HG03095 (cell line): ENCODE results near the gene HDGFL2.
"Not testable (repeated sequence)": the region's sequence is repeated elsewhere in the genome, so short reads cannot be mapped to it uniquely, and the experiment has no call there.

Experiments used
- ATAC-seq: cut with Tn5 transposase; IDR thresholded peaks from one replicate; pipeline ENCODE4 v1.9.1; 2021; ENCODE audit warnings: moderate library complexity; ENCODE audit not compliant: unreplicated experiment

HDGFL2 gene

GRCh38 chr19:4529924-4530522 is 57.9 kb downstream of the HDGFL2 start:
- no peak for ATAC-seq

- no peak for ATAC-seq
Observed at GRCh38 chr19:4531562-4532165, 59.6 kb downstream of the HDGFL2 start.

GRCh38 chr19:4533334-4533733 is 61.2 kb downstream of the HDGFL2 start:
- no peak for ATAC-seq

- ATAC-seq, result no peak
Observed at GRCh38 chr19:4533835-4534424, 61.8 kb downstream of the HDGFL2 start.

GRCh38 chr19:4534836-4535658 is 63.0 kb downstream of the HDGFL2 start, which contains the start of gene PLIN5:
Gene PLIN5 (minus strand): TSS chr19:4535224. CDS start chr19:4534074, 1,150 bp downstream.
- no peak for ATAC-seq

- ATAC-seq, result no peak
Observed at GRCh38 chr19:4536798-4537197, 64.7 kb downstream of the HDGFL2 start.

GRCh38 chr19:4537953-4538600 is 66.0 kb downstream of the HDGFL2 start:
- no peak for ATAC-seq

- ATAC-seq, result no peak
Observed at GRCh38 chr19:4538601-4538954, 66.5 kb downstream of the HDGFL2 start.

- no peak for ATAC-seq
Observed at GRCh38 chr19:4539169-4539692, 67.1 kb downstream of the HDGFL2 start.

- ATAC-seq, result no peak
Observed at GRCh38 chr19:4539693-4540581, 67.8 kb downstream of the HDGFL2 start, which contains the start of gene LRG1. Gene LRG1 (minus strand): TSS chr19:4540036. CDS start chr19:4540013, 23 bp downstream.

- ATAC-seq, result no peak
Observed at GRCh38 chr19:4541114-4541805, 69.2 kb downstream of the HDGFL2 start.

- ATAC-seq, result not testable (repeated sequence)
Observed at GRCh38 chr19:4541806-4542145, 69.7 kb downstream of the HDGFL2 start.

- ATAC-seq, result no peak
Observed at GRCh38 chr19:4542896-4543841, 71.1 kb downstream of the HDGFL2 start.

GRCh38 chr19:4543842-4544647 is 71.9 kb downstream of the HDGFL2 start:
- no peak for ATAC-seq

- no peak for ATAC-seq
Observed at GRCh38 chr19:4547303-4548237, 75.5 kb downstream of the HDGFL2 start.

GRCh38 chr19:4548238-4548584 is 76.1 kb downstream of the HDGFL2 start:
- no peak for ATAC-seq
